AG10803 (cell line): ENCODE data around the gene PVALEF.

Experiments used
- DNase-seq: peaks from one replicate; pipeline ENCODE4 v3.0.0; 2010; ENCODE audit warnings: low read depth
- H3K4me3 ChIP-seq: 2 replicates; pipeline ENCODE4 v1.5.1; 2011; ENCODE audit warnings: mild to moderate bottlenecking, low read length, control low read depth
- TF ChIP-seq, protein P1 (sequence below): conservative IDR thresholded peaks from 2 replicates; pipeline ENCODE4 v1.5.1; 2011; ENCODE audit warnings: mild to moderate bottlenecking, low read length, control low read depth, inconsistent platforms

Gene PVALEF

GRCh38 chr17:81213978-81214377 lies 48.7 kb downstream of the PVALEF start:
- no peak overlapping the region for H3K4me3 ChIP-seq
- DNase-seq: no peak
- TF ChIP-seq, protein P1, sequence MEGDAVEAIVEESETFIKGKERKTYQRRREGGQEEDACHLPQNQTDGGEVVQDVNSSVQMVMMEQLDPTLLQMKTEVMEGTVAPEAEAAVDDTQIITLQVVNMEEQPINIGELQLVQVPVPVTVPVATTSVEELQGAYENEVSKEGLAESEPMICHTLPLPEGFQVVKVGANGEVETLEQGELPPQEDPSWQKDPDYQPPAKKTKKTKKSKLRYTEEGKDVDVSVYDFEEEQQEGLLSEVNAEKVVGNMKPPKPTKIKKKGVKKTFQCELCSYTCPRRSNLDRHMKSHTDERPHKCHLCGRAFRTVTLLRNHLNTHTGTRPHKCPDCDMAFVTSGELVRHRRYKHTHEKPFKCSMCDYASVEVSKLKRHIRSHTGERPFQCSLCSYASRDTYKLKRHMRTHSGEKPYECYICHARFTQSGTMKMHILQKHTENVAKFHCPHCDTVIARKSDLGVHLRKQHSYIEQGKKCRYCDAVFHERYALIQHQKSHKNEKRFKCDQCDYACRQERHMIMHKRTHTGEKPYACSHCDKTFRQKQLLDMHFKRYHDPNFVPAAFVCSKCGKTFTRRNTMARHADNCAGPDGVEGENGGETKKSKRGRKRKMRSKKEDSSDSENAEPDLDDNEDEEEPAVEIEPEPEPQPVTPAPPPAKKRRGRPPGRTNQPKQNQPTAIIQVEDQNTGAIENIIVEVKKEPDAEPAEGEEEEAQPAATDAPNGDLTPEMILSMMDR: no peak

GRCh38 chr17:81217491-81217890 lies 52.2 kb downstream of the PVALEF start:
- DNase-seq: no peak
- H3K4me3 ChIP-seq: no peak overlapping the region
- TF ChIP-seq, protein P1: no peak

GRCh38 chr17:81218459-81218858 lies 53.2 kb downstream of the PVALEF start:
- H3K4me3 ChIP-seq: no peak overlapping the region
- TF ChIP-seq, protein P1: no peak
- no peak for DNase-seq

DNA sequence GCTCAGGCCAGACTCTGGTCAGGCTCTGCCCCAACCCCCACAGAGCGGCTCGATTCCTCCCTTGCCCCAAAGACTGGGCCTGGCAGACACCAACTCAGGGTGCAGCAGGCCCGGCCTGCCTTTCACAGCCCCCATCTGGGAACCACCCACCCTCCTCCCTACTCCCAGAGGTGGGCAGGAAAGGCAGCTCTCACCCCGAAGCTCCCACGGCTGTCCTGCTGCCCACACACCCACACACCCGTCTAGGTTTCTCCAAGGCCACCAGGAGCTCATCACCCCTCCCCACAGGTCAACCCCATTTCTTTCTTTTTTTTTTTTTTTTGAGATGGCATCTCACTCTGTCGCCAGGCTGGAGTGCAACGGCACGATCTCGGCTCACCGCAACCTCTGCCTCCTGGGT lies 53.7 kb downstream of the PVALEF start:
- no peak for DNase-seq
- H3K4me3 ChIP-seq: no peak overlapping the region
- TF ChIP-seq, protein P1: no peak

GRCh38 chr17:81219476-81220180 lies 54.3 kb downstream of the PVALEF start:
- H3K4me3 ChIP-seq: no peak overlapping the region
- TF ChIP-seq, protein P1: no peak
- DNase-seq: no peak

DNA sequence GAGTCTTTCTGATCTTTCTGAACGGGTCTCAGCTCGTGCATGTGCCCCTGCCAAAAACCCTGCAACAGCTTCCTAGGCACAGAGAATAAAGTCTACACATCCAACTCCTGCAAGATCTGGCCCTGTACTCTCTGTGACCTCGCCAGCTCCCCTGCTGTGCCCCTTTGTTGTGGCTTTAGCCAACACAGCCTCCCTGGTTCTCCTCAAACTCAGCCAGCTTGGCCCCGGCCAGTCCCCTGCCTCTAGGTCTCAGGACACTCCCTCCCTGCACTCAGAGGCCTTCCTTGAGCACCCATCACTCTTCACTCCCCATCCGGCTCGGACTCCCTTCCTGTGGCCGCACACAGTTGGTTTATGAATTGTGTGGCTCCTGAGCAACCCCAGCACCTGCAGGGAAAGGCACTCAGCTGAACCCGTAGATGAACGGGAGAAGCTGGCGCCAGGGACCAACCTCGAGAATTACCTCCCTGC lies 56.1 kb downstream of the PVALEF start:
- H3K4me3 ChIP-seq: peak overlapping the region; percentile 69
- TF ChIP-seq, protein P1: no peak

More for the DNA sequence above, 56.1 kb downstream of the PVALEF start:
- DNase-seq: no peak
